ENCODE measurements around the gene GHRH.

GRCh38 chr20:37202267-37202943, 59.2 kb downstream of the GHRH start:
- no peak for TF ChIP-seq POLR2A (IDR thresholded peaks at IDR 0.05)
- peak in 5 of 7 experiments; percentile 46 to 81 (median 74) for TF ChIP-seq CTCF (IDR thresholded peaks at IDR 0.05)
- peak in 1 of 3 donors; percentile 24 for TF ChIP-seq POLR2AphosphoS5 (IDR thresholded peaks at IDR 0.05)

All from stomach (tissue), 4 donors.